ENCODE measurements around the gene MAN2B1.
"Not testable (repeated sequence)": the region's sequence is repeated elsewhere in the genome, so short reads cannot be mapped to it uniquely, and the experiment has no call there.

Gene MAN2B1

GRCh38 chr19:12687496-12688196, 21.1 kb upstream of the MAN2B1 start, which contains the start of gene GNG14:
Gene GNG14, plus strand, starts transcription at chr19:12687998. Its CDS starts 51 bp downstream, at chr19:12688049.
- no peak within 1 kb of the TSS for H3K4me3 ChIP-seq
- DNase-seq (ENCODE audit: low spot score), result no peak
- TF ChIP-seq, protein P1, sequence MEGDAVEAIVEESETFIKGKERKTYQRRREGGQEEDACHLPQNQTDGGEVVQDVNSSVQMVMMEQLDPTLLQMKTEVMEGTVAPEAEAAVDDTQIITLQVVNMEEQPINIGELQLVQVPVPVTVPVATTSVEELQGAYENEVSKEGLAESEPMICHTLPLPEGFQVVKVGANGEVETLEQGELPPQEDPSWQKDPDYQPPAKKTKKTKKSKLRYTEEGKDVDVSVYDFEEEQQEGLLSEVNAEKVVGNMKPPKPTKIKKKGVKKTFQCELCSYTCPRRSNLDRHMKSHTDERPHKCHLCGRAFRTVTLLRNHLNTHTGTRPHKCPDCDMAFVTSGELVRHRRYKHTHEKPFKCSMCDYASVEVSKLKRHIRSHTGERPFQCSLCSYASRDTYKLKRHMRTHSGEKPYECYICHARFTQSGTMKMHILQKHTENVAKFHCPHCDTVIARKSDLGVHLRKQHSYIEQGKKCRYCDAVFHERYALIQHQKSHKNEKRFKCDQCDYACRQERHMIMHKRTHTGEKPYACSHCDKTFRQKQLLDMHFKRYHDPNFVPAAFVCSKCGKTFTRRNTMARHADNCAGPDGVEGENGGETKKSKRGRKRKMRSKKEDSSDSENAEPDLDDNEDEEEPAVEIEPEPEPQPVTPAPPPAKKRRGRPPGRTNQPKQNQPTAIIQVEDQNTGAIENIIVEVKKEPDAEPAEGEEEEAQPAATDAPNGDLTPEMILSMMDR (IDR thresholded peaks at IDR 0.05), result no peak
- H3K27ac ChIP-seq, result no peak within 1 kb of the TSS

- TF ChIP-seq, protein P1 (IDR thresholded peaks at IDR 0.05), result no peak
These were observed 19.3 kb upstream of the MAN2B1 start for GRCh38 chr19:12685831-12686230.

DNA sequence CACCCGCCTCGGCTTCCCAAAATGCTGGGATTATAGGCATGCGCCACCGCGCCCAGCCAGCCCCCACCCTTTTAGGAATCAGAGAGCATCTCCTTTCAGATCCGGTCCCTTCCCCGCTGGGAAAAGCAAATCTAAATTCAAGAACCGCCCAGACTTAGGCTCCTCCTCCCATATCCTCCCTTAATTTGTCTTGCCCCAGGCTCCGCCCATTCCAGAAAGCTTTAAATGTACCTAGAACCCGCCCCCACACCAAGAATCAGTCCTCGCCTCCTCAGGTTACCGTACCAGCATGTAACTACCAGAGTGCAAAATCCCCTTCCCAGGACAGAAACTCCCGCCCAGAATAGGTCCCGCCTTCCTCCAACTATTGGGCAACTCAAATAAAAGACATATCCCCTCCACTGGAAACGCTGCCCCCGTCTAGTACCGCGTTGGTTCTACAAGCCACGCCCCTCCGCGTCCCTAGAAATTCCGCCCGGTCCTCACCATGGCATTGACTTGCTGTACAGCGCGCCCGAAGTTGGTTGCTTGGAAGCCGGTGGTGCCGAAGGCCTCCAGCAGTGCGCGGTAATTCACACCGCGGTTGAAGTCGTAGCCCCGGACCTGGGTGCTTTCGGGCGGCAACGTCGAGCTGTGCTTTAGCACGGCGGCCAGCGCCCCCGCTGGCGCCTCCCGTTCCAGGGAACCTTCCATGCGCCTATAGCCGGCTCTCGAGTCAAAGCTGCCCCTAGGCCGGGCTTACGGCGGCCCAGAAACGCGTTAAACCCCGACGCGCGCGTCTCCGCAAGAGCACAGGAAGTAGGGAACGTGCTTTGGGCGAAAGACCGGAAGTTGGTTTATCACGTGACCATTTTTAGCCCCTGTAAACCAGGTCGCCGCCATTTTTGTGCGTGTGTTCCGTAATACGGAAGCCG, 14.8 kb upstream of the MAN2B1 start, which contains the start of gene DHPS:
DHPS (minus strand) TSS at position 807 of the 914 bp plus-strand sequence; CDS start at position 693, 114 bp downstream.
- peak within 1 kb of the TSS; percentile 86 for H3K4me3 ChIP-seq
- H3K27ac ChIP-seq, result peak within 1 kb of the TSS; percentile 90 to 95
- peak; percentile 92 for DNase-seq (ENCODE audit: low spot score)
- TF ChIP-seq, protein P1 (IDR thresholded peaks at IDR 0.05), result no peak

More at GRCh38 chr19:12685831-12686230, 19.3 kb upstream of the MAN2B1 start:
- no peak for DNase-seq (ENCODE audit: low spot score)
- H3K4me3 ChIP-seq, result no peak overlapping the region
- H3K27ac ChIP-seq, result no peak overlapping the region

GRCh38 chr19:12680034-12680433, 13.5 kb upstream of the MAN2B1 start:
- no peak overlapping the region for H3K4me3 ChIP-seq
- no peak overlapping the region for H3K27ac ChIP-seq
- no peak for DNase-seq (ENCODE audit: low spot score)
- TF ChIP-seq, protein P1 (IDR thresholded peaks at IDR 0.05), result no peak

- H3K27ac ChIP-seq; H3K4me3 ChIP-seq; DNase-seq (ENCODE audit: low spot score): not testable (repeated sequence)
These were observed 11.5 kb upstream of the MAN2B1 start for GRCh38 chr19:12678039-12678438.

GRCh38 chr19:12676928-12677327, 10.4 kb upstream of the MAN2B1 start:
- H3K27ac ChIP-seq, result no peak overlapping the region
- TF ChIP-seq, protein P1 (IDR thresholded peaks at IDR 0.05), result no peak
- DNase-seq (ENCODE audit: low spot score), result no peak

DNA sequence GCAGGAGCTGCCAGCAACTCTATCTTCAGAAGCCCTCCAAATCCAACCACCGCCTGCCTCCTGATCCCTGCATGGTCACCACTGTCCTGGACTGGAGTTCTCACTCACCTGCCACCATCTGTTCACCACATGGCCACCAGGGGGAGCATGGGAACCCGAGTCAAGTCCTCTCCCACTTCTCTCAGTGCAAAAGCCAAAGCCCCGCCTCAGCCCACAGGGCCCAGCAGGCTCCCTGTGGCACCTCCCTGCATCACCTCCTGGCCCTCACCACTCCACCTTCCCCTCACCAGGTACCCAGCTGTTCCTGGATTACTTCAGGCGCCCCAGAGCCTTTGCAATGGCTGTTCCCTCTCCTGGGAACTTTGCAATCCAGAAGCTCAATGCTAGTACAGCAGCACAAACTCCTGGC, 9.8 kb upstream of the MAN2B1 start:
- Histone ChIP-seq H3K27ac (no peak overlapping the region), H3K4me3 (no peak overlapping the region)
- TF ChIP-seq, protein P1 (IDR thresholded peaks at IDR 0.05), result peak; percentile 60
- no peak for DNase-seq (ENCODE audit: low spot score)

More at GRCh38 chr19:12676928-12677327, 10.4 kb upstream of the MAN2B1 start:
- H3K4me3 ChIP-seq, result no peak overlapping the region
